ENCODE measurements around the gene LIG3.
"Not testable (repeated sequence)": the region's sequence is repeated elsewhere in the genome, so short reads cannot be mapped to it uniquely, and the experiment has no call there.

Gene LIG3

GRCh38 chr17:34980353-34980680 lies at the start of gene LIG3:
Gene LIG3, plus strand, starts transcription at chr17:34980512. Its CDS starts 2,494 bp downstream, at chr17:34983006.
- peak; percentile 97 for DNase-seq

GRCh38 chr17:34950780-34951179 lies 29.5 kb upstream of the LIG3 start:
- DNase-seq, result not testable (repeated sequence)

GRCh38 chr17:34958438-34958837 lies 21.9 kb upstream of the LIG3 start:
- no peak for DNase-seq

- peak; percentile 94 for DNase-seq
These were observed 19.0 kb upstream of the LIG3 start, which contains the start of the genes CCT6B and ZNF830 for GRCh38 chr17:34961093-34961911. Gene CCT6B, minus strand, starts transcription at chr17:34961460. Its CDS starts 67 bp downstream, at chr17:34961393. Gene ZNF830, plus strand, starts transcription at chr17:34961540. Its CDS starts 27 bp downstream, at chr17:34961567.

- DNase-seq, result peak; percentile 60
These were observed 6.1 kb upstream of the LIG3 start for GRCh38 chr17:34974179-34974578.

- DNase-seq, result peak; percentile 81
These were observed 5.2 kb upstream of the LIG3 start for GRCh38 chr17:34974794-34975785.

- DNase-seq, result no peak
These were observed 1.2 kb upstream of the LIG3 start for GRCh38 chr17:34979153-34979552.

GRCh38 chr17:34979650-34980352 lies 511 bp upstream of the LIG3 start:
- no peak for DNase-seq

GRCh38 chr17:34980681-34981537 lies 597 bp downstream of the LIG3 start:
- peak; percentile 79 for DNase-seq

- DNase-seq, result no peak
These were observed 1.4 kb downstream of the LIG3 start for GRCh38 chr17:34981538-34982241.

GRCh38 chr17:34987232-34987631 lies 6.9 kb downstream of the LIG3 start:
- DNase-seq, result no peak

GRCh38 chr17:34988644-34989043 lies 8.3 kb downstream of the LIG3 start:
- DNase-seq, result no peak

- no peak for DNase-seq
These were observed 9.2 kb downstream of the LIG3 start for GRCh38 chr17:34989473-34989872.

GRCh38 chr17:34990921-34991365 lies 10.6 kb downstream of the LIG3 start:
- DNase-seq, result no peak

- no peak for DNase-seq
These were observed 11.3 kb downstream of the LIG3 start for GRCh38 chr17:34991606-34992005.

- DNase-seq, result no peak
These were observed 12.7 kb downstream of the LIG3 start for GRCh38 chr17:34993031-34993430.

- DNase-seq, result no peak
These were observed 16.3 kb downstream of the LIG3 start for GRCh38 chr17:34996422-34997285.

GRCh38 chr17:34997355-34997862 lies 17.1 kb downstream of the LIG3 start:
- DNase-seq, result no peak

GRCh38 chr17:34998205-34998604 lies 17.9 kb downstream of the LIG3 start:
- DNase-seq, result peak; percentile 87

GRCh38 chr17:34999456-34999855 lies 19.1 kb downstream of the LIG3 start:
- no peak for DNase-seq
